G401.6 (cell line): ENCODE results near the gene RNF5.
"Not testable (repeated sequence)": the region's sequence is repeated elsewhere in the genome, so short reads cannot be mapped to it uniquely, and the experiment has no call there.

ENCODE experiments used
- FAIRE-seq: peaks from 2 replicates; lab custom pipeline; 2012; peaks lifted over from hg19 to GRCh38; lab: Jason Lieb, UNC

The RNF5 gene

GRCh38 chr6:32210191-32210601, 32.0 kb downstream of the RNF5 start:
- FAIRE-seq: no peak

- FAIRE-seq: not testable (repeated sequence)
Measured at GRCh38 chr6:32211432-32211831, 33.2 kb downstream of the RNF5 start.

- no peak for FAIRE-seq
Measured at GRCh38 chr6:32212076-32212760, 34.0 kb downstream of the RNF5 start.

- no peak for FAIRE-seq
Measured at GRCh38 chr6:32213649-32214048, 35.4 kb downstream of the RNF5 start.

- no peak for FAIRE-seq
Measured at GRCh38 chr6:32214126-32214525, 35.9 kb downstream of the RNF5 start.

- FAIRE-seq: no peak
Measured at GRCh38 chr6:32215617-32216016, 37.4 kb downstream of the RNF5 start.

- FAIRE-seq: no peak
Measured at GRCh38 chr6:32216285-32216684, 38.1 kb downstream of the RNF5 start.

- no peak for FAIRE-seq
Measured at GRCh38 chr6:32216998-32217397, 38.8 kb downstream of the RNF5 start.

- FAIRE-seq: no peak
Measured at GRCh38 chr6:32218167-32218566, 40.0 kb downstream of the RNF5 start.

GRCh38 chr6:32220021-32220420, 41.8 kb downstream of the RNF5 start:
- FAIRE-seq: no peak

GRCh38 chr6:32222333-32223230, 44.4 kb downstream of the RNF5 start:
- FAIRE-seq: no peak

GRCh38 chr6:32223258-32224235, 45.3 kb downstream of the RNF5 start, which contains the start of gene NOTCH4:
TSS of gene NOTCH4 (minus strand) at chr6:32224067. CDS start at chr6:32223928, 139 bp downstream.
- no peak for FAIRE-seq

GRCh38 chr6:32224696-32225095, 46.5 kb downstream of the RNF5 start:
- FAIRE-seq: no peak

- no peak for FAIRE-seq
Measured at GRCh38 chr6:32226434-32226833, 48.2 kb downstream of the RNF5 start.
